Pulmonary artery endothelial cell (primary cell): Measurements from ENCODE around the gene PTGS2. TPM values are rescaled to one million over a fixed set of nuclear protein-coding genes. Genes with fewer than 3 reads are reported as not detected.

Experiments used
- total RNA-seq: library from RNA; depleted of rRNA; stranded (reverse); fragments of >200 nt; gene quantifications from 2 replicates; pipeline ENCODE4 v1.2.3, GENCODE V29; 2014

The PTGS2 gene
- total RNA-seq, 1 donor from 2014 or later = 10.0 TPM

Other genes starting within 250 kb of the PTGS2 start
- gene PDC, start 219.3 kb downstream of the PTGS2 start, total RNA-seq = not detected in 2 replicates
- gene PLA2G4A, start 148.5 kb upstream of the PTGS2 start, total RNA-seq = 18.6 and 18.9 TPM in 2 replicates